PC-3 (cell line): Measurements from ENCODE around the gene ZBTB16. TPM values are rescaled to one million over a fixed set of nuclear protein-coding genes. Genes with fewer than 3 reads are reported as not detected.

Source experiments
- ATAC-seq: fragments of 200-7000 bp; cut with Tn5 transposase; 2 replicates; pipeline ENCODE4 v1.9.1; 2020; ENCODE audit warnings: mild to moderate bottlenecking, moderate library complexity
- BruUV-seq: library from RNA; stranded (reverse); fragments of 400-500 nt; replicated peaks from 2 replicates; lab custom pipeline; 2021; lab: Mats Ljungman, UMichigan
- CTCF ChIA-PET: fragments of 300-600 bp; sonication (Branson Sonifier 250); formaldehyde crosslinking; loops from one replicate; lab custom pipeline; 2022; ENCODE audit warnings: antibody characterized with exemption; lab: Charles Lee
- POLR2A ChIA-PET: fragments of 300-600 bp; sonication (Branson Sonifier 250); formaldehyde crosslinking; loops from one replicate; lab custom pipeline; 2022; ENCODE audit warnings: antibody characterized with exemption; ENCODE audit not compliant: unreplicated experiment; lab: Charles Lee
- DNase-seq: peaks from one replicate; pipeline ENCODE4 v3.0.0-alpha.2; 2015
- H2AFZ ChIP-seq: fragments of 300-600 bp; sonication (generic); 2 replicates; pipeline ENCODE4 v1.6.0; 2016; ENCODE audit warnings: antibody characterized with exemption, low read length
- H3F3A ChIP-seq: fragments of 300-600 bp; sonication (generic); one replicate; pipeline ENCODE4 v1.6.0; 2017; ENCODE audit warnings: antibody characterized with exemption, low read length, control low read depth, mild to moderate bottlenecking; ENCODE audit not compliant: unreplicated experiment
- H3K27ac ChIP-seq: fragments of 300-600 bp; sonication (generic); 2 replicates; pipeline ENCODE4 v1.5.1; 2016; ENCODE audit warnings: mild to moderate bottlenecking, low read length
- H3K27me3 ChIP-seq: fragments of 300-600 bp; sonication (generic); 2 replicates; pipeline ENCODE4 v1.6.1; 2016; ENCODE audit warnings: low read length, mixed read lengths
- H3K36me3 ChIP-seq: fragments of 300-600 bp; sonication (generic); 2 replicates; pipeline ENCODE4 v1.6.1; 2016; ENCODE audit warnings: low read depth, mixed run types, low read length, mixed read lengths
- H3K4me1 ChIP-seq: fragments of 300-600 bp; sonication (generic); 2 replicates; pipeline ENCODE4 v1.5.1; 2016; ENCODE audit warnings: low read length; ENCODE audit not compliant: insufficient read depth
- H3K4me2 ChIP-seq: fragments of 300-600 bp; sonication (generic); 2 replicates; pipeline ENCODE4 v1.6.0; 2016; ENCODE audit warnings: low read length
- H3K4me3 ChIP-seq: fragments of 300-600 bp; sonication (generic); 2 replicates; pipeline ENCODE4 v1.5.1; 2016; ENCODE audit warnings: mild to moderate bottlenecking, low read length, mixed read lengths
- H3K79me2 ChIP-seq: fragments of 300-600 bp; sonication (generic); 2 replicates; pipeline ENCODE4 v1.6.1; 2017; ENCODE audit warnings: low read length, mixed read lengths
- H3K9ac ChIP-seq: fragments of 300-600 bp; sonication (generic); 2 replicates; pipeline ENCODE4 v1.6.0; 2016; ENCODE audit warnings: mild to moderate bottlenecking, low read length
- H3K9me2 ChIP-seq: fragments of 300-600 bp; sonication (generic); replicated peaks from 2 replicates; pipeline ENCODE4 v1.6.1; 2016; ENCODE audit warnings: mixed run types, low read length, mixed read lengths
- H3K9me3 ChIP-seq: fragments of 300-600 bp; sonication (generic); 2 replicates; pipeline ENCODE4 v1.6.1; 2016; ENCODE audit warnings: low read length, mixed read lengths
- H4K20me1 ChIP-seq: fragments of 300-600 bp; sonication (generic); 2 replicates; pipeline ENCODE4 v1.6.1; 2016; ENCODE audit warnings: low read length, mixed read lengths
- CTCF ChIP-seq: fragments of 300-600 bp; sonication (generic); conservative IDR thresholded peaks from 2 replicates; pipeline ENCODE4 v1.5.1; 2017; ENCODE audit warnings: antibody characterized with exemption, low read depth, mild to moderate bottlenecking, low read length
- EZH2 ChIP-seq: fragments of 300-600 bp; sonication (generic); IDR thresholded peaks from one replicate; pipeline ENCODE4 v1.6.1; 2017; ENCODE audit warnings: antibody characterized with exemption, mild to moderate bottlenecking, low read length; ENCODE audit not compliant: unreplicated experiment
- EZH2phosphoT487 ChIP-seq: fragments of 300-600 bp; sonication (generic); IDR thresholded peaks from 2 replicates; pipeline ENCODE4 v1.6.1; 2018; ENCODE audit warnings: mild to moderate bottlenecking, antibody characterized with exemption, low read length, borderline replicate concordance
- intact Hi-C: fragments of 100-400 bp; cut with micrococcal nuclease; formaldehyde crosslinking; loops from 2 replicates; pipeline ENCODE4 v1.9.0; 2023
- total RNA-seq: library from RNA; depleted of rRNA; stranded (reverse); fragments of >200 nt; gene quantifications from 2 replicates; pipeline ENCODE4 v1.2.3, GENCODE V29; 2014

Gene ZBTB16
- total RNA-seq, 1 experiment from 2014 or later = not detected

GRCh38 chr11:114262681-114263512 lies 203.4 kb downstream of the ZBTB16 start:
- ChIA-PET POLR2A (no interaction called here), CTCF (interaction anchor here (0.6 to 3.0 kb wide), 2 partner anchors 268 to 367 kb away, joined by 3 to 18 read pairs; no protein-coding TSS in a partner anchor)
- no peak overlapping the region for H3K9ac ChIP-seq
- H3K4me2 ChIP-seq = no peak overlapping the region
- TF ChIP-seq EZH2 (no peak), EZH2phosphoT487 (no peak), CTCF (peak; percentile 89)
- no peaks in the 10 kb centered on the region for H3F3A ChIP-seq
- H3K27ac ChIP-seq = no peak overlapping the region
- no peaks in the 10 kb centered on the region for H3K36me3 ChIP-seq
- no peaks in the 10 kb centered on the region for H3K9me3 ChIP-seq
- peak; percentile 80 for ATAC-seq
- no peak overlapping the region for H3K4me3 ChIP-seq
- no peaks in the 10 kb centered on the region for H3K9me2 ChIP-seq
- no peaks in the 10 kb centered on the region for H3K79me2 ChIP-seq
- H2AFZ ChIP-seq = no peak overlapping the region
- peaks cover 67% of the 10 kb centered on the region for H3K27me3 ChIP-seq
- H3K4me1 ChIP-seq = no peaks in the 10 kb centered on the region
- H4K20me1 ChIP-seq = no peaks in the 10 kb centered on the region
- peak; percentile 74 for DNase-seq
- no TSS peak for BruUV-seq
- intact Hi-C loops = loop anchor here (1.0 to 5.0 kb wide), 4 partner anchors 269 to 956 kb away; no protein-coding TSS in a partner anchor

- POLR2A ChIA-PET = no interaction called here
- CTCF ChIA-PET = interaction anchor here (3.0 kb wide), 1 partner anchor 368 kb away, joined by 18 read pairs; no protein-coding TSS in a partner anchor
- H3K79me2 ChIP-seq = no peaks in the 10 kb centered on the region
- no peak for DNase-seq
- H3K36me3 ChIP-seq = no peaks in the 10 kb centered on the region
- no peaks in the 10 kb centered on the region for H3F3A ChIP-seq
- peaks cover 64% of the 10 kb centered on the region for H3K27me3 ChIP-seq
- no peak overlapping the region for H3K9ac ChIP-seq
- no peak for ATAC-seq
- no peaks in the 10 kb centered on the region for H3K9me3 ChIP-seq
- no peak overlapping the region for H2AFZ ChIP-seq
- H3K9me2 ChIP-seq = no peaks in the 10 kb centered on the region
- TF ChIP-seq CTCF (no peak), EZH2 (no peak), EZH2phosphoT487 (no peak)
- no peak overlapping the region for H3K4me3 ChIP-seq
- no peak overlapping the region for H3K27ac ChIP-seq
- no peak overlapping the region for H3K4me2 ChIP-seq
- intact Hi-C loops = loop anchor here (2.0 to 5.0 kb wide), 2 partner anchors 457 to 956 kb away; no protein-coding TSS in a partner anchor
- H4K20me1 ChIP-seq = no peaks in the 10 kb centered on the region
- H3K4me1 ChIP-seq = no peaks in the 10 kb centered on the region
- no TSS peak for BruUV-seq
Measured at GRCh38 chr11:114263513-114264170, 204.1 kb downstream of the ZBTB16 start.
